ENCODE results near the gene SFMBT2.
"Not testable (repeated sequence)": the region's sequence is repeated elsewhere in the genome, so short reads cannot be mapped to it uniquely, and the experiment has no call there.

SFMBT2 gene

GRCh38 chr10:7320072-7320471 is 90.8 kb downstream of the SFMBT2 start:
- DNase-seq (ENCODE audit: low read depth): no peak

- DNase-seq (ENCODE audit: low read depth): no peak
Measured at GRCh38 chr10:7319632-7320031, 91.2 kb downstream of the SFMBT2 start.

- no peak for DNase-seq (ENCODE audit: low read depth)
Measured at GRCh38 chr10:7318836-7319235, 92.0 kb downstream of the SFMBT2 start.

- no peak for DNase-seq (ENCODE audit: low read depth)
Measured at GRCh38 chr10:7317786-7318446, 92.9 kb downstream of the SFMBT2 start.

GRCh38 chr10:7316839-7317238 is 94.0 kb downstream of the SFMBT2 start:
- DNase-seq (ENCODE audit: low read depth): no peak

GRCh38 chr10:7315906-7316305 is 94.9 kb downstream of the SFMBT2 start:
- no peak for DNase-seq (ENCODE audit: low read depth)

- no peak for DNase-seq (ENCODE audit: low read depth)
Measured at GRCh38 chr10:7314170-7314569, 96.7 kb downstream of the SFMBT2 start.

GRCh38 chr10:7312488-7312857 is 98.4 kb downstream of the SFMBT2 start:
- no peak for DNase-seq (ENCODE audit: low read depth)

- DNase-seq (ENCODE audit: low read depth): not testable (repeated sequence)
Measured at GRCh38 chr10:7311850-7312487, 98.9 kb downstream of the SFMBT2 start.

GRCh38 chr10:7311218-7311849 is 99.5 kb downstream of the SFMBT2 start:
- no peak for DNase-seq (ENCODE audit: low read depth)

GRCh38 chr10:7310076-7310475 is 100.8 kb downstream of the SFMBT2 start:
- no peak for DNase-seq (ENCODE audit: low read depth)

- no peak for DNase-seq (ENCODE audit: low read depth)
Measured at GRCh38 chr10:7308826-7309225, 102.0 kb downstream of the SFMBT2 start.

GRCh38 chr10:7306616-7307015 is 104.2 kb downstream of the SFMBT2 start:
- DNase-seq (ENCODE audit: low read depth): no peak

GRCh38 chr10:7306147-7306546 is 104.7 kb downstream of the SFMBT2 start:
- DNase-seq (ENCODE audit: low read depth): no peak

- DNase-seq (ENCODE audit: low read depth): no peak
Measured at GRCh38 chr10:7305053-7305452, 105.8 kb downstream of the SFMBT2 start.

- no peak for DNase-seq (ENCODE audit: low read depth)
Measured at GRCh38 chr10:7304110-7304509, 106.7 kb downstream of the SFMBT2 start.

GRCh38 chr10:7302930-7303557 is 107.8 kb downstream of the SFMBT2 start:
- DNase-seq (ENCODE audit: low read depth): no peak

- no peak for DNase-seq (ENCODE audit: low read depth)
Measured at GRCh38 chr10:7302392-7302906, 108.4 kb downstream of the SFMBT2 start.

- DNase-seq (ENCODE audit: low read depth): no peak
Measured at GRCh38 chr10:7301006-7301778, 109.6 kb downstream of the SFMBT2 start.

- no peak for DNase-seq (ENCODE audit: low read depth)
Measured at GRCh38 chr10:7300384-7300971, 110.4 kb downstream of the SFMBT2 start.

GRCh38 chr10:7299601-7300325 is 111.1 kb downstream of the SFMBT2 start:
- DNase-seq (ENCODE audit: low read depth): not testable (repeated sequence)
